Measurements from ENCODE around the gene KIRREL3. TPM values are rescaled to one million over a fixed set of nuclear protein-coding genes. Genes with fewer than 3 reads are reported as not detected.

KIRREL3 gene
- total and polyA plus RNA-seq, 2 of the 8 experiments (the other 6 are each of a cell fraction or from before 2014, with no cell fraction given) = 0.29 to 0.32 TPM

DNA sequence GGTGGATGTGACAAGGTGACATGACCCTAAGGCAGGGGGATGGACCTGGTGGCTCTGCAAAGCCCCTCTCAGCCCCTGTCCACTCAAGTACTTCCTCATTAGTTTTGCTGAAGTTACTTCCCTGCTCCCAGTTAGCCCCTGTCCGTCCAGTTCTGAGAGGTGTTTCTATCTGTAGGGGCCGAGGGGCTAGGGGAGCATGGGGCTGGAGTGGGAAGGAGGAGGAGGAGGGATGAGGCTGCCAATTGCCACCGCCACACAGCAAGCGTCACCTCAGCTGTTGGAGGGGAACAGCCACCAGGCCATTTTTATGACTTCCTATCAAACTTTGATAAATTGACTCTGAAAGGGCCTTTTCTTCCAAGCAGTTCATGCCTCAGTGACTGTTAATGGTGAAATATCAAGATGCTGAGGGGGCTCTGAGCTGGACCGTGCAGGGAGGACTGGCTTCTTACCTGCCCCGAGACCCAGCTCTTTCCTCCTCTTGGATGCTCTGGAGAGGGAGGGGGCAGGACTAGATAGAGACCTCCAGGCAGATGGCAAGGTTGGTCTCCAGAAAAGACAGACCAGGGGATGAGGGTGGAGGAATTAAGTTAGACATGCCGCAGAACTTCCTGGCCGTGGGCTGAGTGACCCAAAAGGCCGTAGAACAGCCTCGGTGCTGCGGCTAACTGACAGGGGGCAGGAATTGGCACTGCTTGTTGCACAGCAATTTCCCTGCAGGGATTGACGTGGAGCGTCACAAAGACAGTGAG lies 508.1 kb downstream of the KIRREL3 start:
- TF ChIP-seq CEBPB (IDR thresholded peaks at IDR 0.05; ENCODE audit: low read depth, low read length) = no peak
- no peak for TF ChIP-seq CTBP2 (IDR thresholded peaks at IDR 0.05; ENCODE audit: borderline replicate concordance, insufficient read depth, insufficient read length, low read length)
- TF ChIP-seq SIX5 (IDR thresholded peaks at IDR 0.05; ENCODE audit: low read depth, low read length) = no peak
- CTCF ChIA-PET (ENCODE audit: partially characterized antibody) = interaction anchor here (0.6 to 1.1 kb wide), 3 partner anchors 12 to 569 kb away, joined by 4 to 5 read pairs (median 4); no protein-coding TSS in a partner anchor
- Histone ChIP-seq H3K4me3 (ENCODE audit: extremely low read depth in 1 of 4, insufficient read depth in 2 of 4, low read depth in 3 of 4, low read length in 4 of 4) (no peak overlapping the region), H3K23ac (ENCODE audit: insufficient read length) (no peak overlapping the region), H3K4me2 (ENCODE audit: insufficient read depth in 1 of 2, low read depth in 2 of 2, low read length in 2 of 2) (no peak overlapping the region), H2BK15ac (ENCODE audit: low read length) (peak overlapping the region; percentile 61; the same call in 1 of the 2 replicates), H3K9me3 (ENCODE audit: insufficient read depth in 2 of 2, low read depth in 1 of 2, low read length in 1 of 2) (no peaks in the 10 kb centered on the region), H3K56ac (replicated peaks; ENCODE audit: insufficient read length, low read depth, low read length) (no peak overlapping the region), H3K14ac (ENCODE audit: insufficient read length) (no peak overlapping the region), H4K5ac (ENCODE audit: insufficient read length, low read depth, low read length) (no peak overlapping the region), H4K20me1 (replicated peaks in 1 of 2; ENCODE audit: control insufficient read depth in 1 of 2, insufficient read depth in 2 of 2, low read length in 2 of 2) (no peaks in the 10 kb centered on the region), H4K8ac (ENCODE audit: extremely low read depth, insufficient read depth, low read length) (no peak overlapping the region; the same call in 1 of the 2 replicates), H3K18ac (ENCODE audit: extremely low read depth, low read length) (no peak overlapping the region), H2BK5ac (ENCODE audit: low read depth, low read length) (no peak overlapping the region), H3K23me2 (ENCODE audit: low read depth, low read length) (no peaks in the 10 kb centered on the region), H3K36me3 (ENCODE audit: control insufficient read depth in 2 of 4, insufficient read depth in 4 of 4, low read length in 3 of 4) (no peaks in the 10 kb centered on the region), H4K91ac (replicated peaks; ENCODE audit: insufficient read length, low read length) (no peak overlapping the region), H2BK12ac (ENCODE audit: low read depth, low read length) (0 out of 2 replicates have a peak overlapping the region, but pooled peaks have one; percentile 68), H2BK20ac (ENCODE audit: low read length) (no peak overlapping the region; the same call in 1 of the 2 replicates), H2BK120ac (replicated peaks; ENCODE audit: low read depth, low read length) (no peak overlapping the region), H3K79me2 (ENCODE audit: control insufficient read depth in 1 of 2, insufficient read depth in 2 of 2, low read length in 2 of 2) (no peaks in the 10 kb centered on the region), H2AK5ac (ENCODE audit: low read depth, low read length) (no peak overlapping the region), H3K4me1 (replicated peaks in 1 of 4; ENCODE audit: control insufficient read depth in 3 of 4, insufficient read depth in 4 of 4, low read length in 3 of 4) (peaks cover 0 to 21% (median 12%) of the 10 kb centered on the region in 4 experiments; a peak in 6 of 7 replicates), H2AFZ (ENCODE audit: low read length) (no peak overlapping the region), H3K9ac (replicated peaks in 1 of 4; ENCODE audit: extremely low read depth in 1 of 4, low read depth in 3 of 4, low read length in 3 of 4) (no peak overlapping the region), H3K27ac (ENCODE audit: low read depth, low read length) (no peak overlapping the region), H3K79me1 (ENCODE audit: low read depth, low read length) (no peaks in the 10 kb centered on the region), H3K4ac (replicated peaks; ENCODE audit: insufficient read length, low read depth, low read length) (peak overlapping the region; percentile 51), H3K27me3 (replicated peaks in 1 of 4; ENCODE audit: control insufficient read depth in 3 of 4, extremely low read depth in 1 of 4, insufficient read depth in 3 of 4, low read length in 3 of 4) (no peaks in the 10 kb centered on the region)
- 88% methylated on average over 11 of the region's 13 CpGs; no CpG with 5 or more reads in 1 of the 2 experiments for WGBS, 2 experiments (ENCODE audit: extremely low coverage in 1 of 2, insufficient coverage in 1 of 2, insufficient read length in 1 of 2, insufficient replicate concordance in 2 of 2, low coverage in 1 of 2, low lambda C conversion rate in 2 of 2, missing lambda C conversion rate in 1 of 2)
- no peak for FAIRE-seq
- POLR2A ChIA-PET (ENCODE audit: partially characterized antibody) = interaction anchor here (1.0 kb wide), 1 partner anchor 49 kb away, joined by 3 read pairs; no protein-coding TSS in a partner anchor
- DNase-seq (ENCODE audit: low read depth in 1 of 2, low spot score in 2 of 2) = no peak

Measured in H1 (cell line).